ENCODE results near the gene RASSF3. TPM values are rescaled to one million over a fixed set of nuclear protein-coding genes. Genes with fewer than 3 reads are reported as not detected.

The RASSF3 gene
- total and polyA plus RNA-seq, 10 of the 15 experiments (the other 5 are each of a cell fraction or from before 2014, with no cell fraction given) = 6.9 to 62.4 (median 30.3) TPM

- H3K9ac ChIP-seq (ENCODE audit: control insufficient read depth, insufficient read depth, low read length) = no peak overlapping the region
- no peak overlapping the region for H3K4me3 ChIP-seq
- H3K4me1 ChIP-seq (ENCODE audit: control insufficient read depth, insufficient read depth, low read length) = no peaks in the 10 kb centered on the region
- H3K27me3 ChIP-seq (replicated peaks in 1 of 2; ENCODE audit: control insufficient read depth in 2 of 2, insufficient read depth in 2 of 2, low read length in 1 of 2) = no peaks in the 10 kb centered on the region
- no peaks in the 10 kb centered on the region for H3K79me2 ChIP-seq (ENCODE audit: control insufficient read depth, insufficient read depth, low read length)
- no peaks in the 10 kb centered on the region for H3K36me3 ChIP-seq (ENCODE audit: control insufficient read depth in 2 of 2, insufficient read depth in 2 of 2, low read length in 1 of 2)
- FAIRE-seq (no peak), ATAC-seq (no peak), DNase-seq (ENCODE audit: low read depth, low spot score) (no peak)
- in situ Hi-C loops (cut with MboI) (no loop called here), intact Hi-C loops (cut with micrococcal nuclease; ENCODE audit: unreplicated experiment) (no loop called here)
- H3K27ac ChIP-seq (ENCODE audit: control insufficient read depth, insufficient read depth) = no peak overlapping the region
- SMC1A ChIA-PET (ENCODE audit: uncharacterized antibody, unreplicated experiment) = interaction anchor here (0.7 to 1.1 kb wide), 2 partner anchors 26 to 56 kb away, joined by 3 to 6 read pairs; no protein-coding TSS in a partner anchor
- no peak overlapping the region for H3K4me2 ChIP-seq (ENCODE audit: control insufficient read depth, insufficient read depth)
- BruUV-seq (replicated peaks) = no TSS peak
- H2AFZ ChIP-seq (ENCODE audit: control insufficient read depth, low read depth, low read length) = no peak overlapping the region
- no peaks in the 10 kb centered on the region; the same call in 2 of the 3 replicates for H3K9me3 ChIP-seq (replicated peaks; ENCODE audit: control insufficient read depth, insufficient read depth, low read length)
- CTCF ChIA-PET = interaction anchor here (0.6 to 0.7 kb wide), 2 partner anchors 111 to 127 kb away, joined by 3 read pairs; no protein-coding TSS in a partner anchor
- POLR2A ChIA-PET = interaction anchor here (0.6 to 1.1 kb wide), 2 partner anchors 10 to 12 kb away, joined by 3 to 6 read pairs; no protein-coding TSS in a partner anchor
- no peaks in the 10 kb centered on the region for H4K20me1 ChIP-seq (ENCODE audit: control insufficient read depth, insufficient read depth)
- RAD21 ChIA-PET (ENCODE audit: unreplicated experiment) = no interaction called here
- TF ChIP-seq POU2F2 (IDR thresholded peaks at IDR 0.05; ENCODE audit: borderline replicate concordance, low read depth, low read length) (no peak), CHD1 (IDR thresholded peaks at IDR 0.05; ENCODE audit: low read depth, low read length) (no peak), ZBTB4 (CRISPR knock-in tag; IDR thresholded peaks at IDR 0.05) (no peak), TCF3 (IDR thresholded peaks at IDR 0.05; ENCODE audit: borderline replicate concordance, insufficient read depth, low read depth, low read length) (no peak), BCL11A (IDR thresholded peaks at IDR 0.05; ENCODE audit: low read depth, low read length) (no peak), SUPT20H (IDR thresholded peaks at IDR 0.05; ENCODE audit: borderline replicate concordance, control insufficient read depth, low read depth, low read length) (no peak), IRF3 (IDR thresholded peaks at IDR 0.05) (no peak), PAX8 (IDR thresholded peaks at IDR 0.05) (no peak), PML (IDR thresholded peaks at IDR 0.05; ENCODE audit: low read length) (no peak), SMAD5 (IDR thresholded peaks at IDR 0.05; ENCODE audit: low read depth) (no peak), BRCA1 (IDR thresholded peaks at IDR 0.05; ENCODE audit: low read depth, low read length) (no peak), IRF4 (IDR thresholded peaks at IDR 0.05; ENCODE audit: low read depth, low read length) (no peak), GATAD2B (conservative IDR thresholded peaks at IDR 0.05; ENCODE audit: low read depth) (no peak), GABPA (IDR thresholded peaks at IDR 0.05; ENCODE audit: low read depth) (no peak), SMAD1 (IDR thresholded peaks at IDR 0.05; ENCODE audit: low read depth, partially characterized antibody) (no peak), FOS (IDR thresholded peaks at IDR 0.05; ENCODE audit: borderline replicate concordance, extremely low read depth, insufficient read length) (no peak), SIN3A (IDR thresholded peaks at IDR 0.05; ENCODE audit: low read depth, low read length) (no peak)
- TF ChIP-seq, protein P1, sequence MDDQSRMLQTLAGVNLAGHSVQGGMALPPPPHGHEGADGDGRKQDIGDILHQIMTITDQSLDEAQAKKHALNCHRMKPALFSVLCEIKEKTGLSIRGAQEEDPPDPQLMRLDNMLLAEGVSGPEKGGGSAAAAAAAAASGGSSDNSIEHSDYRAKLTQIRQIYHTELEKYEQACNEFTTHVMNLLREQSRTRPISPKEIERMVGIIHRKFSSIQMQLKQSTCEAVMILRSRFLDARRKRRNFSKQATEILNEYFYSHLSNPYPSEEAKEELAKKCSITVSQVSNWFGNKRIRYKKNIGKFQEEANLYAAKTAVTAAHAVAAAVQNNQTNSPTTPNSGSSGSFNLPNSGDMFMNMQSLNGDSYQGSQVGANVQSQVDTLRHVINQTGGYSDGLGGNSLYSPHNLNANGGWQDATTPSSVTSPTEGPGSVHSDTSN (IDR thresholded peaks at IDR 0.05; ENCODE audit: insufficient replicate concordance, low read depth, low read length) = no peak
- TF ChIP-seq, protein P2, sequence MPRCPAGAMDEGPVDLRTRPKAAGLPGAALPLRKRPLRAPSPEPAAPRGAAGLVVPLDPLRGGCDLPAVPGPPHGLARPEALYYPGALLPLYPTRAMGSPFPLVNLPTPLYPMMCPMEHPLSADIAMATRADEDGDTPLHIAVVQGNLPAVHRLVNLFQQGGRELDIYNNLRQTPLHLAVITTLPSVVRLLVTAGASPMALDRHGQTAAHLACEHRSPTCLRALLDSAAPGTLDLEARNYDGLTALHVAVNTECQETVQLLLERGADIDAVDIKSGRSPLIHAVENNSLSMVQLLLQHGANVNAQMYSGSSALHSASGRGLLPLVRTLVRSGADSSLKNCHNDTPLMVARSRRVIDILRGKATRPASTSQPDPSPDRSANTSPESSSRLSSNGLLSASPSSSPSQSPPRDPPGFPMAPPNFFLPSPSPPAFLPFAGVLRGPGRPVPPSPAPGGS (IDR thresholded peaks at IDR 0.05; ENCODE audit: borderline replicate concordance, insufficient read depth, low read depth, low read length, poor library complexity, severe bottlenecking) = no peak
Measured at GRCh38 chr12:64574837-64575236, 35.5 kb upstream of the RASSF3 start.
